CD14-positive monocyte (primary cell): ENCODE data around the gene IL31RA. TPM values are rescaled to one million over a fixed set of nuclear protein-coding genes. Genes with fewer than 3 reads are reported as not detected.

Source experiments
- DNase-seq, 3 donors: peaks; one replicate each; pipeline ENCODE4 v3.0.0-alpha.2; 2011 to 2022
- H2AFZ ChIP-seq: 2 replicates; pipeline ENCODE4 v1.6.0; 2012; ENCODE audit warnings: mild to moderate bottlenecking, low read depth, low read length, inconsistent platforms; ENCODE audit not compliant: insufficient read depth, poor library complexity, severe bottlenecking
- H3K27ac ChIP-seq, 2 donors: 1 replicate in 1 of 2; 2 replicates in 1 of 2; pipeline ENCODE4 v1.5.1; 2012 to 2013; ENCODE audit warnings: low read length in 2 of 2, control low read depth in 1 of 2, inconsistent platforms in 1 of 2, low read depth in 1 of 2, mild to moderate bottlenecking in 1 of 2
- H3K27me3 ChIP-seq, 2 donors: one replicate each; pipeline versions ENCODE4 v1.6.0 to v1.6.1; 2011 to 2013; ENCODE audit warnings: low read length in 2 of 2; ENCODE audit not compliant: control insufficient read depth in 2 of 2, insufficient read depth in 2 of 2
- H3K36me3 ChIP-seq, 2 donors: replicated peaks in 1 of 2; 1 replicate in 1 of 2; 2 replicates in 1 of 2; pipeline versions ENCODE4 v1.5.1 to v1.6.1; 2012 to 2013; ENCODE audit warnings: low read length in 2 of 2, control low read depth in 1 of 2, inconsistent platforms in 1 of 2, mild to moderate bottlenecking in 1 of 2; ENCODE audit not compliant: insufficient read depth in 2 of 2, control insufficient read depth in 1 of 2
- H3K4me1 ChIP-seq, 2 donors: 1 replicate in 1 of 2; 2 replicates in 1 of 2; pipeline versions ENCODE4 v1.5.1 to v1.6.1; 2012 to 2013; ENCODE audit warnings: low read length in 2 of 2, control low read depth in 1 of 2, inconsistent platforms in 1 of 2, mild to moderate bottlenecking in 1 of 2, moderate library complexity in 1 of 2; ENCODE audit not compliant: insufficient read depth in 2 of 2, control insufficient read depth in 1 of 2
- H3K4me2 ChIP-seq: replicated peaks from 2 replicates; pipeline ENCODE3; 2012; ENCODE audit warnings: low read length, moderate library complexity, mild to moderate bottlenecking; ENCODE audit not compliant: poor library complexity, severe bottlenecking; ENCODE audit errors: extremely low read depth
- H3K4me3 ChIP-seq, 3 experiments: fragments of 200-600 bp in 1 of 3; sonication (generic) in 1 of 3; replicated peaks in 1 of 3; 1 replicate in 2 of 3; 2 replicates in 1 of 3; pipeline ENCODE4 v1.5.1; 2011 to 2013; ENCODE audit warnings: low read length in 3 of 3, mild to moderate bottlenecking in 3 of 3, control low read depth in 2 of 3, low read depth in 2 of 3, inconsistent platforms in 1 of 3, moderate library complexity in 1 of 3
- H3K79me2 ChIP-seq: 2 replicates; pipeline ENCODE4 v1.6.0; 2012; ENCODE audit warnings: mild to moderate bottlenecking, control low read depth, inconsistent platforms, low read length, moderate library complexity; ENCODE audit not compliant: insufficient read depth
- H3K9ac ChIP-seq: 2 replicates; pipeline ENCODE4 v1.6.0; 2017; ENCODE audit warnings: low read length, mild to moderate bottlenecking; ENCODE audit not compliant: insufficient read depth, poor library complexity, severe bottlenecking
- H3K9me3 ChIP-seq, 2 donors: replicated peaks in 1 of 2; 1 replicate in 1 of 2; 2 replicates in 1 of 2; pipeline versions ENCODE4 v1.5.1 to v1.6.1; 2012 to 2013; ENCODE audit warnings: low read length in 2 of 2, control low read depth in 1 of 2; ENCODE audit not compliant: control insufficient read depth in 1 of 2, insufficient read depth in 1 of 2
- H4K20me1 ChIP-seq: 2 replicates; pipeline ENCODE4 v1.6.0; 2012; ENCODE audit warnings: mild to moderate bottlenecking, low read length, control low read depth, moderate library complexity; ENCODE audit not compliant: insufficient read depth
- H3K27ac Mint-ChIP-seq, 7 donors: one replicate each; pipeline ENCODE4 v1.8.0; 2020; ENCODE audit warnings: mild to moderate bottlenecking in 7 of 7, mixed read lengths in 7 of 7, moderate library complexity in 6 of 7, inconsistent platforms in 2 of 7
- H3K27me3 Mint-ChIP-seq, 3 donors: one replicate each; pipeline ENCODE4 v1.8.0; 2021 to 2022; ENCODE audit warnings: low read depth in 3 of 3, mild to moderate bottlenecking in 3 of 3, mixed read lengths in 3 of 3, moderate library complexity in 3 of 3, inconsistent platforms in 1 of 3
- H3K36me3 Mint-ChIP-seq, 2 donors: one replicate each; pipeline ENCODE4 v1.8.0; 2020; ENCODE audit warnings: mixed read lengths in 2 of 2, inconsistent platforms in 1 of 2, mild to moderate bottlenecking in 1 of 2
- H3K4me1 Mint-ChIP-seq: one replicate; pipeline ENCODE4 v1.8.0; 2020; ENCODE audit warnings: mild to moderate bottlenecking, mixed read lengths
- H3K4me3 Mint-ChIP-seq, 2 donors: one replicate each; pipeline ENCODE4 v1.8.0; 2020; ENCODE audit warnings: mild to moderate bottlenecking in 2 of 2, mixed read lengths in 2 of 2, moderate library complexity in 1 of 2
- H3K9me3 Mint-ChIP-seq, 7 donors: one replicate each; pipeline ENCODE4 v1.8.0; 2020 to 2022; ENCODE audit warnings: mixed read lengths in 7 of 7, mild to moderate bottlenecking in 6 of 7, moderate library complexity in 6 of 7, inconsistent platforms in 2 of 7
- WGBS: methylation state at CpG from one replicate; pipeline ENCODE4 v1.1.5; 2013; ENCODE audit warnings: missing lambda C conversion rate; ENCODE audit not compliant: insufficient coverage; 5-methylcytosine and 5-hydroxymethylcytosine counted together
- intact Hi-C, 2 donors: fragments of 100-400 bp; cut with micrococcal nuclease; formaldehyde crosslinking; loops; one replicate each; pipeline versions ENCODE4 v1.15.0 to v1.15.1; 2023
- polyA plus RNA-seq, 3 donors: library from polyadenylated mRNA; depleted of rRNA in 1 of 3; unstranded in 2 of 3; stranded (reverse) in 1 of 3; fragments of 300-500 nt in 2 of 3; fragments of >200 nt in 1 of 3; fragmentation: Illumina TruSeq in 2 of 3; gene quantifications; 1 replicate in 2 of 3; 2 replicates in 1 of 3; pipeline ENCODE4 v1.2.3, GENCODE V29; 2012 to 2021
- TF ChIP-seq, protein P1 (sequence below): fragments of 200-600 bp; IDR thresholded peaks from one replicate; pipeline ENCODE4 v1.8.0; 2022; ENCODE audit warnings: antibody characterized with exemption, mild to moderate bottlenecking

The IL31RA gene
- polyA plus RNA-seq, 3 donors: 0.52 to 1.8 (median 1.3) TPM

DNA sequence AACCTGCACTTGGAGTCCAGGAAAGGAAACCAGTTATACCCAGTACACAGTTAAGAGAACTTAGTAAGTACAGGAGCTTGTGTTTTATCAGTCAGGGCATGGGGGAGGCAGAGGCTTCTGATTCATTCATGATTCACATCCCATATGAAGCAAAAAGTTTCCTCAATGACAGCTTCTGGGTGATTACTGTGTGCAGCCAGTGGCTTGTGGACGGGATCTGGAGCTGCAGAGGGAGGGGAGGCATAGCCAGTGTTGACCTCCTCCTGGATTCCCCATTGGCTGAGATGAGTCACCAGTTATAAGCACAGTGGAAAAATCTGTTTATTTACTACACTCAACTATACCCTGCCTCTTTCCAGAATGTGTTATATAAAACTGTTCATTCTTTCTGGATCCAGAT lies 17.7 kb downstream of the IL31RA start:
- no peaks in the 10 kb centered on the region for H3K9me3 ChIP-seq
- WGBS: no CpG with 5 or more reads among the region's 1 CpG

DNA sequence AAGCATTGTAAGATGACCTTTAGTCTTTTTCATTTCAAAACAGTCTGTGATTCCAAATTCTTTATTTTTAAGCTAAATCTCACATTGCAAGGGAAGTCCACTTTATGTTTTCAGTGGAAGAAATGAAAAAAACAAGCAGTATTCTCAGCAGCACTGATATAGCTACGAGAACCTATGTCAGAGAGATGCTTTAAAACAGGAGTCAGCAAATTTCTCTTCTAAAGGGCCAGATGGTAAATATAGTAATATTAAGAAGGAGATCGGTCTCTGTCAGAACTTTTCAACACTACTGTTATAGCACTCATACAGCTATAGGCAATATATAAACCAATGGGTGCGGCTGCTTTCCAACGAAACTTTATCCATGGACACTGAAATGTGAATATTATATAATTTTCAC lies 18.7 kb downstream of the IL31RA start:
- H4K20me1 ChIP-seq: no peaks in the 10 kb centered on the region
- peaks cover 9% of the 10 kb centered on the region for H3K4me1 Mint-ChIP-seq
- WGBS: no CpG with 5 or more reads among the region's 4 CpGs

More for the DNA sequence above, 17.7 kb downstream of the IL31RA start:
- H3K27me3 Mint-ChIP-seq: no peaks in the 10 kb centered on the region
- Histone ChIP-seq H3K4me2 (no peak overlapping the region), H3K9ac (no peak overlapping the region), H2AFZ (peak overlapping the region; percentile 23), H3K4me1 (peaks cover 20 to 33% of the 10 kb centered on the region in 2 donors), H3K36me3 (peaks cover 0 to 12% of the 10 kb centered on the region in 2 donors), H4K20me1 (no peaks in the 10 kb centered on the region), H3K27ac (peak overlapping the region in 1 of 2 donors; percentile 27), H3K4me3 (no peak overlapping the region), H3K27me3 (no peaks in the 10 kb centered on the region), H3K79me2 (peaks cover 23% of the 10 kb centered on the region)
- peaks cover 9% of the 10 kb centered on the region for H3K4me1 Mint-ChIP-seq
- peaks cover 22 to 36% of the 10 kb centered on the region in 2 donors for H3K36me3 Mint-ChIP-seq
- DNase-seq: peak; percentile 71 to 88 (median 85)
- H3K4me3 Mint-ChIP-seq: no peak overlapping the region
- H3K27ac Mint-ChIP-seq: peak overlapping the region in 5 of 7 donors; percentile 17 to 82 (median 60)
- TF ChIP-seq, protein P1, sequence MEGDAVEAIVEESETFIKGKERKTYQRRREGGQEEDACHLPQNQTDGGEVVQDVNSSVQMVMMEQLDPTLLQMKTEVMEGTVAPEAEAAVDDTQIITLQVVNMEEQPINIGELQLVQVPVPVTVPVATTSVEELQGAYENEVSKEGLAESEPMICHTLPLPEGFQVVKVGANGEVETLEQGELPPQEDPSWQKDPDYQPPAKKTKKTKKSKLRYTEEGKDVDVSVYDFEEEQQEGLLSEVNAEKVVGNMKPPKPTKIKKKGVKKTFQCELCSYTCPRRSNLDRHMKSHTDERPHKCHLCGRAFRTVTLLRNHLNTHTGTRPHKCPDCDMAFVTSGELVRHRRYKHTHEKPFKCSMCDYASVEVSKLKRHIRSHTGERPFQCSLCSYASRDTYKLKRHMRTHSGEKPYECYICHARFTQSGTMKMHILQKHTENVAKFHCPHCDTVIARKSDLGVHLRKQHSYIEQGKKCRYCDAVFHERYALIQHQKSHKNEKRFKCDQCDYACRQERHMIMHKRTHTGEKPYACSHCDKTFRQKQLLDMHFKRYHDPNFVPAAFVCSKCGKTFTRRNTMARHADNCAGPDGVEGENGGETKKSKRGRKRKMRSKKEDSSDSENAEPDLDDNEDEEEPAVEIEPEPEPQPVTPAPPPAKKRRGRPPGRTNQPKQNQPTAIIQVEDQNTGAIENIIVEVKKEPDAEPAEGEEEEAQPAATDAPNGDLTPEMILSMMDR: no peak
- peaks cover 0 to 2% (median 0%) of the 10 kb centered on the region in 7 donors for H3K9me3 Mint-ChIP-seq
- intact Hi-C loops: no loop called here

More for the DNA sequence above, 18.7 kb downstream of the IL31RA start:
- Histone ChIP-seq H3K36me3 (peaks cover 0 to 12% of the 10 kb centered on the region in 2 donors), H3K4me2 (no peak overlapping the region), H3K9me3 (no peaks in the 10 kb centered on the region), H3K4me3 (no peak overlapping the region), H3K9ac (no peak overlapping the region), H3K27ac (no peak overlapping the region), H3K4me1 (peaks cover 12 to 24% of the 10 kb centered on the region in 2 donors), H3K27me3 (no peaks in the 10 kb centered on the region), H3K79me2 (peaks cover 23% of the 10 kb centered on the region), H2AFZ (no peak overlapping the region)
- no peak overlapping the region for H3K4me3 Mint-ChIP-seq
- intact Hi-C loops: loop anchor here in 1 of 2 donors (10.0 kb wide), 1 partner anchor 45 kb away; no protein-coding TSS in a partner anchor
- peaks cover 0 to 2% (median 0%) of the 10 kb centered on the region in 7 donors for H3K9me3 Mint-ChIP-seq
- peak overlapping the region in 4 of 7 donors; percentile 4 to 42 (median 27) for H3K27ac Mint-ChIP-seq
- H3K27me3 Mint-ChIP-seq: no peaks in the 10 kb centered on the region
- peaks cover 28 to 38% of the 10 kb centered on the region in 2 donors for H3K36me3 Mint-ChIP-seq
- TF ChIP-seq, protein P1: no peak
- no peak for DNase-seq
